Gastroesophageal sphincter (tissue), 3 donors: ENCODE data around the gene NFE2L3.

Source experiments
- POLR2A ChIP-seq, 2 donors: fragments of 450-650 bp; IDR thresholded peaks; one replicate each; pipeline ENCODE4 v1.6.1; 2017; ENCODE audit warnings: antibody characterized with exemption in 2 of 2, mild to moderate bottlenecking in 2 of 2, moderate library complexity in 1 of 2
- TF ChIP-seq, protein P1 (sequence below), 4 experiments: fragments of 200-600 bp in 2 of 4; fragments of 450-650 bp in 2 of 4; sonication (generic) in 1 of 4; IDR thresholded peaks; one replicate each; pipeline ENCODE4 v1.5.1; 2017 to 2019; ENCODE audit warnings: antibody characterized with exemption in 4 of 4, mild to moderate bottlenecking in 2 of 4, moderate library complexity in 2 of 4

DNA sequence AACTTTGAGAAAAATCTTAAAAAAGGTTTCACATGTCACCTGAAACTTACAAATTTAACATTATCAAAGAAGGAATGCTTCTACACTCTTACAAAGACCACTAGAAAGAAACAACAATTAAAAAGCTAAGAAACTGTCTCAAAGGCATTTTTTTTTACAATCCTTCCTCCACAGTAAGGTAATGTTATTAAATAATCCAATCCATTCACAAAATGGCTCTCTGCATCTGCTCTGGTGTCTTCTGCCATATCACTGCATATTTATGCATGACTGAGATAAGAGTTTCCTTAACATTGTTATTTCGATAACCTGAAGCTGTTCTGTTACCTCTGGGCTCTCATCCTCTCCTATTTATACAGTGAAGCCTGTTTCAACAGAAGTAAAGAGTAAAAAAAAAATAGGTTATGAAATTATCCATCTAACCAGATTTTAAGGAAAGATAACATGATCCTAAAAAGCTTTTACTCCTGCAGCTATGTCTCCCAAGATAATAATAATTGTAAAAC is 40.0 kb downstream of the NFE2L3 start:
- TF ChIP-seq POLR2A (IDR thresholded peaks at IDR 0.05), result no peak
- TF ChIP-seq, protein P1, sequence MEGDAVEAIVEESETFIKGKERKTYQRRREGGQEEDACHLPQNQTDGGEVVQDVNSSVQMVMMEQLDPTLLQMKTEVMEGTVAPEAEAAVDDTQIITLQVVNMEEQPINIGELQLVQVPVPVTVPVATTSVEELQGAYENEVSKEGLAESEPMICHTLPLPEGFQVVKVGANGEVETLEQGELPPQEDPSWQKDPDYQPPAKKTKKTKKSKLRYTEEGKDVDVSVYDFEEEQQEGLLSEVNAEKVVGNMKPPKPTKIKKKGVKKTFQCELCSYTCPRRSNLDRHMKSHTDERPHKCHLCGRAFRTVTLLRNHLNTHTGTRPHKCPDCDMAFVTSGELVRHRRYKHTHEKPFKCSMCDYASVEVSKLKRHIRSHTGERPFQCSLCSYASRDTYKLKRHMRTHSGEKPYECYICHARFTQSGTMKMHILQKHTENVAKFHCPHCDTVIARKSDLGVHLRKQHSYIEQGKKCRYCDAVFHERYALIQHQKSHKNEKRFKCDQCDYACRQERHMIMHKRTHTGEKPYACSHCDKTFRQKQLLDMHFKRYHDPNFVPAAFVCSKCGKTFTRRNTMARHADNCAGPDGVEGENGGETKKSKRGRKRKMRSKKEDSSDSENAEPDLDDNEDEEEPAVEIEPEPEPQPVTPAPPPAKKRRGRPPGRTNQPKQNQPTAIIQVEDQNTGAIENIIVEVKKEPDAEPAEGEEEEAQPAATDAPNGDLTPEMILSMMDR (IDR thresholded peaks at IDR 0.05), result no peak
